ENCODE measurements around the gene ANO4.

DNA sequence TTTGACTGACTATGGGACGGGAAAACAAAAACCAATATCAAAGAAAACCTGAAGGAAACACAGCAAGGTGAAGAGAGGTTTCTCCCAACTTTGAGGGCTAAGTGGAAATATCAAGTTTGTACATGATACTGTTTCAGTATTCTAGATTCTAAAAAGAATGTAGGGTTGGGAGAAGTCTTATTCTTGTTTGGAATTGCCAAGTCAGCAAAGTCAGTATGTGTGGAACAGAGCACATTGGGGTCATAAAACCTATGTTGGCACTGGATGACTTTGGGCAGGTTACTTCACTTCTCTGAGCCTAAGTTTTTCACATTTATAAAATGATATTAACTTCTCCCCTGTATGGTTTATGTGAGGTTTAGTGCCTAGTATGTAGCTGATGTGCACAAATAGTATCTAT lies 182.2 kb downstream of the ANO4 start:
- no peak for TF ChIP-seq POLR2A (IDR thresholded peaks at IDR 0.05)
- no peak for TF ChIP-seq POLR2AphosphoS5 (IDR thresholded peaks at IDR 0.05)
- TF ChIP-seq, protein P1, sequence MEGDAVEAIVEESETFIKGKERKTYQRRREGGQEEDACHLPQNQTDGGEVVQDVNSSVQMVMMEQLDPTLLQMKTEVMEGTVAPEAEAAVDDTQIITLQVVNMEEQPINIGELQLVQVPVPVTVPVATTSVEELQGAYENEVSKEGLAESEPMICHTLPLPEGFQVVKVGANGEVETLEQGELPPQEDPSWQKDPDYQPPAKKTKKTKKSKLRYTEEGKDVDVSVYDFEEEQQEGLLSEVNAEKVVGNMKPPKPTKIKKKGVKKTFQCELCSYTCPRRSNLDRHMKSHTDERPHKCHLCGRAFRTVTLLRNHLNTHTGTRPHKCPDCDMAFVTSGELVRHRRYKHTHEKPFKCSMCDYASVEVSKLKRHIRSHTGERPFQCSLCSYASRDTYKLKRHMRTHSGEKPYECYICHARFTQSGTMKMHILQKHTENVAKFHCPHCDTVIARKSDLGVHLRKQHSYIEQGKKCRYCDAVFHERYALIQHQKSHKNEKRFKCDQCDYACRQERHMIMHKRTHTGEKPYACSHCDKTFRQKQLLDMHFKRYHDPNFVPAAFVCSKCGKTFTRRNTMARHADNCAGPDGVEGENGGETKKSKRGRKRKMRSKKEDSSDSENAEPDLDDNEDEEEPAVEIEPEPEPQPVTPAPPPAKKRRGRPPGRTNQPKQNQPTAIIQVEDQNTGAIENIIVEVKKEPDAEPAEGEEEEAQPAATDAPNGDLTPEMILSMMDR (IDR thresholded peaks at IDR 0.05), result no peak
